Natural killer cell (primary cell): ENCODE results near the gene CC2D2A. TPM values are rescaled to one million over a fixed set of nuclear protein-coding genes. Genes with fewer than 3 reads are reported as not detected.

Experiments used
- ATAC-seq, 3 donors: fragments of 150-1000 bp in 2 of 3; fragments of 200-7000 bp in 1 of 3; cut with Tn5 transposase; 1 replicate in 1 of 3; 2 replicates in 2 of 3; pipeline ENCODE4 v1.10.0; 2021; ENCODE audit warnings: mild to moderate bottlenecking in 2 of 3, moderate library complexity in 2 of 3
- DNase-seq, 2 donors: peaks; one replicate each; pipeline versions ENCODE4 v3.0.0 to v3.0.0-alpha.2; 2013 to 2021; ENCODE audit warnings: mixed read lengths in 1 of 2
- H3K27ac ChIP-seq: one replicate; pipeline ENCODE4 v1.5.1; 2013; ENCODE audit warnings: mild to moderate bottlenecking, low read length
- H3K27me3 ChIP-seq: one replicate; pipeline ENCODE4 v1.6.1; 2013; ENCODE audit warnings: low read length; ENCODE audit not compliant: control insufficient read depth, insufficient read depth
- H3K36me3 ChIP-seq: one replicate; pipeline ENCODE4 v1.6.1; 2013; ENCODE audit warnings: low read length; ENCODE audit not compliant: control insufficient read depth, insufficient read depth
- H3K4me1 ChIP-seq: one replicate; pipeline ENCODE4 v1.6.1; 2013; ENCODE audit warnings: low read length; ENCODE audit not compliant: control insufficient read depth, insufficient read depth
- H3K4me3 ChIP-seq: one replicate; pipeline ENCODE4 v1.5.1; 2013; ENCODE audit warnings: low read length
- H3K9me3 ChIP-seq: one replicate; pipeline ENCODE4 v1.6.1; 2013; ENCODE audit warnings: low read length; ENCODE audit not compliant: control insufficient read depth, insufficient read depth
- H3K27ac Mint-ChIP-seq, 2 donors: one replicate each; pipeline ENCODE4 v1.8.0; 2022; ENCODE audit warnings: mild to moderate bottlenecking in 2 of 2, mixed read lengths in 2 of 2, moderate library complexity in 1 of 2
- H3K27me3 Mint-ChIP-seq, 2 donors: one replicate each; pipeline ENCODE4 v1.8.0; 2022; ENCODE audit warnings: low read depth in 2 of 2, mixed read lengths in 2 of 2
- H3K36me3 Mint-ChIP-seq: one replicate; pipeline ENCODE4 v1.8.0; 2022; ENCODE audit warnings: mixed read lengths
- H3K4me1 Mint-ChIP-seq, 2 donors: one replicate each; pipeline ENCODE4 v1.8.0; 2022; ENCODE audit warnings: mixed read lengths in 2 of 2
- H3K4me3 Mint-ChIP-seq: one replicate; pipeline ENCODE4 v1.8.0; 2022; ENCODE audit warnings: mild to moderate bottlenecking, moderate library complexity, mixed read lengths
- H3K9me3 Mint-ChIP-seq, 2 donors: one replicate each; pipeline ENCODE4 v1.8.0; 2022; ENCODE audit warnings: mixed read lengths in 2 of 2
- CTCF ChIP-seq: fragments of 200-600 bp; IDR thresholded peaks from one replicate; pipeline ENCODE4 v1.8.0; 2022; ENCODE audit warnings: antibody characterized with exemption
- WGBS: methylation state at CpG from one replicate; pipeline ENCODE4 v1.1.7; 2013; ENCODE audit warnings: missing lambda C conversion rate; ENCODE audit not compliant: insufficient coverage; 5-methylcytosine and 5-hydroxymethylcytosine counted together
- intact Hi-C: fragments of 100-400 bp; cut with micrococcal nuclease; formaldehyde crosslinking; loops from one replicate; pipeline ENCODE4 v1.14.2; 2022
- total RNA-seq, 4 donors: library from RNA; stranded (reverse); fragments of 120-200 nt in 1 of 4; gene quantifications; one replicate each; pipeline versions ENCODE4 v1.2.3 to v1.2.4, GENCODE V29; 2013 to 2022

The CC2D2A gene
- total RNA-seq, 3 donors from 2014 or later (not counting 1 experiment from before 2014, with no cell fraction given), result 0.78 to 1.6 (median 0.83) TPM

DNA sequence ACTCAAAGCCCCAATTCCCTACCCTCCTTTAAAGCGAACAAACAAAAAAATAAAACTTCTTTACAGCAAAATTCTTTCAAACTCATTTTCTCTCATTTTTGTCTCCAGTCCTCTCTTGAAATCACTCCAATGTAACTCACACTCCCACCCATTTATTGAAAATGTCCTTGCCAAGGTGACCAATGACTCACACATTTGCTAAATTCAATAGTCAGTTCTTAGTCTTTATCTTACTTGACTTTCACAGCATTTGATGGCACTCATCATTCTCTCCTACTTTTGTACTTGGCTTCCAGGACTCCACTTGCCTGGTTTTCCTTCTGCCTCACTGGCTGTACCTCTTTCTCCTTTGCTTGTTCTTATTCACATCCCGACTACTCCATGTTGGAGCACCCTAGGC lies 19.9 kb downstream of the CC2D2A start:
- ATAC-seq (no peak), DNase-seq (no peak)
- intact Hi-C loops, result no loop called here
- Histone ChIP-seq H3K36me3 (no peaks in the 10 kb centered on the region), H3K27ac (no peak overlapping the region), H3K27me3 (no peaks in the 10 kb centered on the region), H3K9me3 (peaks cover 2% of the 10 kb centered on the region), H3K4me3 (no peak overlapping the region), H3K4me1 (no peaks in the 10 kb centered on the region)
- Mint-ChIP-seq H3K27me3 (peaks cover 0 to 9% of the 10 kb centered on the region in 2 donors), H3K27ac (no peak overlapping the region), H3K4me3 (no peak overlapping the region), H3K36me3 (peaks cover 20% of the 10 kb centered on the region), H3K9me3 (peaks cover 2 to 11% of the 10 kb centered on the region in 2 donors), H3K4me1 (no peaks in the 10 kb centered on the region)
- TF ChIP-seq CTCF, result no peak
- 90% methylated on average over 2 of the region's 2 CpGs for WGBS

- H3K4me3 ChIP-seq, result no peak overlapping the region
- Mint-ChIP-seq H3K27ac (no peak overlapping the region), H3K4me3 (no peak overlapping the region), H3K36me3 (peaks cover 4% of the 10 kb centered on the region), H3K9me3 (peaks cover 0 to 3% of the 10 kb centered on the region in 2 donors), H3K4me1 (no peaks in the 10 kb centered on the region), H3K27me3 (no peaks in the 10 kb centered on the region)
- no peaks in the 10 kb centered on the region for H3K4me1 ChIP-seq
- peaks cover 2% of the 10 kb centered on the region for H3K9me3 ChIP-seq
- no peak for DNase-seq
- TF ChIP-seq CTCF, result no peak
- H3K27ac ChIP-seq, result no peak overlapping the region
- no peaks in the 10 kb centered on the region for H3K27me3 ChIP-seq
- ATAC-seq, result no peak
- intact Hi-C loops, result no loop called here
- no peaks in the 10 kb centered on the region for H3K36me3 ChIP-seq
Measured at GRCh38 chr4:15493411-15493810, 23.7 kb downstream of the CC2D2A start.

GRCh38 chr4:15495621-15496020 lies 25.9 kb downstream of the CC2D2A start:
- Histone ChIP-seq H3K27ac (no peak overlapping the region), H3K4me1 (no peaks in the 10 kb centered on the region), H3K9me3 (no peaks in the 10 kb centered on the region), H3K4me3 (no peak overlapping the region), H3K36me3 (no peaks in the 10 kb centered on the region), H3K27me3 (no peaks in the 10 kb centered on the region)
- TF ChIP-seq CTCF, result no peak
- Mint-ChIP-seq H3K4me3 (no peak overlapping the region), H3K27ac (no peak overlapping the region), H3K27me3 (no peaks in the 10 kb centered on the region), H3K4me1 (no peaks in the 10 kb centered on the region), H3K36me3 (no peaks in the 10 kb centered on the region), H3K9me3 (no peaks in the 10 kb centered on the region)
- WGBS, result no CpG with 5 or more reads among the region's 1 CpG
- intact Hi-C loops, result no loop called here
- no peak for DNase-seq
- ATAC-seq, result no peak

DNA sequence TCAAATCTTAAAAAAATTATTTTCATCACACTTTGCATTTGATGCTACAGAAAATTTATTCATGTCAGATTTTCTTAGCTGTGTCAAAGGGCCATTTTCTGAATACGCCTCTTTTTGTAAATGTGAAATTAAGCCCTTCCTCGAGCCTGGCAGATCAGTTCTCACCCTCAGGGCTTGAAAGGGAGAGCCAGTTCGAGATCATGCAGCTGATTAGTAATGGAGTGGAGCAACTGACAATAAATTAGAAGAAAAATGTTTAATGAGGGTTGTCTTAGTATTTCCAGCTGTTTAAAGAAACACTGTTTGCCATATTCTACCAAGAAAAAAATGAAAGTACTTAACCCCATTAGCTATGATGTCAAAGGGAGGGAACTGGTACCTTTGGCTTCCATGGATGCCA lies 28.7 kb downstream of the CC2D2A start:
- H3K36me3 ChIP-seq, result no peaks in the 10 kb centered on the region
- intact Hi-C loops, result no loop called here
- H3K4me1 ChIP-seq, result no peaks in the 10 kb centered on the region
- Mint-ChIP-seq H3K4me1 (peaks cover 0 to 1% of the 10 kb centered on the region in 2 donors), H3K27me3 (no peaks in the 10 kb centered on the region), H3K4me3 (no peak overlapping the region), H3K9me3 (no peaks in the 10 kb centered on the region), H3K36me3 (no peaks in the 10 kb centered on the region), H3K27ac (no peak overlapping the region)
- H3K27ac ChIP-seq, result no peak overlapping the region
- H3K4me3 ChIP-seq, result no peak overlapping the region
- no peak for ATAC-seq
- no peak for TF ChIP-seq CTCF
- WGBS, result 82% methylated on average over 3 of the region's 3 CpGs
- no peaks in the 10 kb centered on the region for H3K9me3 ChIP-seq
- no peak for DNase-seq
- H3K27me3 ChIP-seq, result no peaks in the 10 kb centered on the region
